GM06990 (cell line): Measurements from ENCODE around the gene GNAQ.

ENCODE experiments used
- DNase-seq: peaks from one replicate; pipeline ENCODE4 v3.0.0-alpha.2; 2011; ENCODE audit not compliant: insufficient read length; ENCODE audit errors: extremely low read depth
- H3K27me3 ChIP-seq: replicated peaks from 2 replicates; pipeline ENCODE4 v1.6.0; 2011; ENCODE audit warnings: low read length; ENCODE audit not compliant: control insufficient read depth, insufficient read depth
- H3K36me3 ChIP-seq: 2 replicates; pipeline ENCODE4 v1.5.1; 2011; ENCODE audit warnings: low read length; ENCODE audit not compliant: control insufficient read depth, insufficient read depth
- H3K4me3 ChIP-seq: replicated peaks from 2 replicates; pipeline ENCODE4 v1.5.1; 2011; ENCODE audit warnings: low read depth, mild to moderate bottlenecking, control low read depth, low read length
- CTCF ChIP-seq: IDR thresholded peaks from 2 replicates; pipeline ENCODE4 v1.5.1; 2011; ENCODE audit warnings: low read length, control low read depth, mild to moderate bottlenecking, inconsistent platforms; ENCODE audit not compliant: insufficient read depth, poor library complexity, severe bottlenecking

Gene GNAQ

GRCh38 chr9:77817590-77818311, 213.9 kb downstream of the GNAQ start:
- no peak for TF ChIP-seq CTCF
- Histone ChIP-seq H3K27me3 (no peaks in the 10 kb centered on the region), H3K4me3 (no peak overlapping the region), H3K36me3 (no peaks in the 10 kb centered on the region)
- no peak for DNase-seq

DNA sequence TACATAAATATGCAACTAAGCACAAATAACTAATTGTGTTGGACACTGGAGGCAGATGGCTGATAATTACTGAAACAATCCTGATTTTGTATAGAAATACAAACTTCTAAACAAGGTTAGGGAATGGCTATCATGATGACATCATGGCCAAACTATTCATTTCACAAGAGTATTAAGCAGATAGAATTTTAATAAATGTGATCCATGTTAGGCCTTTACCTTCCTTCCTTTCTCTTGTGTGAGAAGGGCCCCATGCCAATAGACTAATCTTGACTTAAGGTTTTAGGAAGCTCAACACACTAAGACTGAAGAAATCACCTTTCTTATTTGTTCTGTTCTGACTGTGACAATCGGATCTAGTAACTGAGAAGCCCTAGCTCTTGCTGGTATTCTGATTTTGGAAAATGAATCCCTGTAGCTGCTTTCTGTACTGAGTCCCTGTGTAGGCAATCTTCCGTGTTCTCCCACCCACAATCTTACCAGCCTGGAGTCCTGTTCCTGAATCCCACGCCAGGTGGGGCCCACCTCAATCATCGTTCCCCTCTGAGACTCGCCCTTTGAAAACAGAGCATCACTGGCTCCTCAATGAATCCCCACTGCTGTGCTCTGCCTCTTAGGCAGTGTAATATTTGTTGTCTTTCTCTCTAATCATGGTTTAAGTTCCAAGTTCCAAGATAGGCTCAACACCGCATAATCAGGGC, 214.8 kb downstream of the GNAQ start:
- no peak overlapping the region for H3K4me3 ChIP-seq
- no peaks in the 10 kb centered on the region for H3K27me3 ChIP-seq
- no peak for DNase-seq
- no peaks in the 10 kb centered on the region for H3K36me3 ChIP-seq
- no peak for TF ChIP-seq CTCF

GRCh38 chr9:77815260-77815659, 216.4 kb downstream of the GNAQ start:
- no peak overlapping the region for H3K4me3 ChIP-seq
- no peak for DNase-seq
- TF ChIP-seq CTCF, result no peak
- no peaks in the 10 kb centered on the region for H3K36me3 ChIP-seq
- H3K27me3 ChIP-seq, result no peaks in the 10 kb centered on the region

DNA sequence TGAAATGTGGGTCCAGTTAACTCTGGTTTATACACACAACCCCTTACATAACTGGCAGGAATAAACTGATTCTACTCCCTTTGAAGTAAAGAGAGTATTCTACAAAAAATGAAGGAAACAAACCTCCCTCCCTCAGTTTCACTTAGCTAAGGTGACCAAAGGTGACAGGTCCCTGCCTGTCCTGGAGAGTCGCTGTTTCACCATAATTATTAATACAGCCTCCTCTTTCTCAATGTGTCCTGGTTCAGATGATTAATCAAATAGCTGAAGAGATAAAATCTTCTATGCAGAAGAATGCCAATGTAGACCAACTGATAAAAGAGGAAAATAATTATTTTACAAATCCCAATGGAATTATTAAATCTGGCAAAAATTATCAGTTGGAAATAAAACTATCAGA, 219.8 kb downstream of the GNAQ start:
- no peak for TF ChIP-seq CTCF
- no peaks in the 10 kb centered on the region for H3K36me3 ChIP-seq
- DNase-seq, result no peak

GRCh38 chr9:77810637-77811119, 220.9 kb downstream of the GNAQ start:
- Histone ChIP-seq H3K36me3 (no peaks in the 10 kb centered on the region), H3K4me3 (no peak overlapping the region), H3K27me3 (no peaks in the 10 kb centered on the region)
- no peak for TF ChIP-seq CTCF
- DNase-seq, result no peak

More for the DNA sequence above, 219.8 kb downstream of the GNAQ start:
- no peaks in the 10 kb centered on the region for H3K27me3 ChIP-seq
- no peak overlapping the region for H3K4me3 ChIP-seq
